ENCODE results near the gene LFNG.

DNA sequence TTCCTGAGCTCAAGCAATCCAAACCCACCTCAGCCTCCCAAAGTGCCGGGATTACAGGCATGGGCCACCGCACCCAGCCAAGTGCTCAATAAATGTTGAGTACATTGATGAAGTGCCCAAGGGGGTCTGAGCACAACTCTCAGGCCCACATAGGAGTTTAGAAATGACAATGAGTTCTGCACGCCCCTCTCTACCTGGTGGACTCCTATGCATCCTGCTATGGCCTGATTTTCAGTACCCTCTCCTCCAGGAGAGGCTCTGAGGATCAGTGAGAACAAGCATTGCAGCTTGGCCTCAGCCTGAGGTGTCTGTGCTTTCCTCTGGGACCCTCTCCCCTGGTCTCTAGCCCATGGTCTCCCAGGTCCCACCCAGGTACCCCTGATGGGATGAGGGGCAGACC lies 22.5 kb upstream of the LFNG start:
- TF ChIP-seq, protein P1, sequence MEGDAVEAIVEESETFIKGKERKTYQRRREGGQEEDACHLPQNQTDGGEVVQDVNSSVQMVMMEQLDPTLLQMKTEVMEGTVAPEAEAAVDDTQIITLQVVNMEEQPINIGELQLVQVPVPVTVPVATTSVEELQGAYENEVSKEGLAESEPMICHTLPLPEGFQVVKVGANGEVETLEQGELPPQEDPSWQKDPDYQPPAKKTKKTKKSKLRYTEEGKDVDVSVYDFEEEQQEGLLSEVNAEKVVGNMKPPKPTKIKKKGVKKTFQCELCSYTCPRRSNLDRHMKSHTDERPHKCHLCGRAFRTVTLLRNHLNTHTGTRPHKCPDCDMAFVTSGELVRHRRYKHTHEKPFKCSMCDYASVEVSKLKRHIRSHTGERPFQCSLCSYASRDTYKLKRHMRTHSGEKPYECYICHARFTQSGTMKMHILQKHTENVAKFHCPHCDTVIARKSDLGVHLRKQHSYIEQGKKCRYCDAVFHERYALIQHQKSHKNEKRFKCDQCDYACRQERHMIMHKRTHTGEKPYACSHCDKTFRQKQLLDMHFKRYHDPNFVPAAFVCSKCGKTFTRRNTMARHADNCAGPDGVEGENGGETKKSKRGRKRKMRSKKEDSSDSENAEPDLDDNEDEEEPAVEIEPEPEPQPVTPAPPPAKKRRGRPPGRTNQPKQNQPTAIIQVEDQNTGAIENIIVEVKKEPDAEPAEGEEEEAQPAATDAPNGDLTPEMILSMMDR (IDR thresholded peaks at IDR 0.05): no peak
- TF ChIP-seq EZH2 (IDR thresholded peaks at IDR 0.05; ENCODE audit: borderline replicate concordance, insufficient read depth, low read depth, low read length, poor library complexity, severe bottlenecking): no peak

Data from B cell (primary cell).